Adrenal gland (tissue), 5 donors: ENCODE measurements around the gene SLC5A4.
"Not testable (repeated sequence)": the region's sequence is repeated elsewhere in the genome, so short reads cannot be mapped to it uniquely, and the experiment has no call there.

Experiments
- CTCF ChIP-seq, 6 experiments: fragments of 450-650 bp in 4 of 6; fragments of 200-600 bp in 2 of 6; sonication (generic) in 1 of 6; IDR thresholded peaks; 1 replicate in 5 of 6; 2 replicates in 1 of 6; pipeline versions ENCODE4 v1.5.1 to v1.8.0; 2016 to 2021; ENCODE audit warnings: antibody characterized with exemption in 6 of 6, mild to moderate bottlenecking in 2 of 6, moderate library complexity in 1 of 6
- POLR2A ChIP-seq, 2 donors: fragments of 450-650 bp; IDR thresholded peaks; one replicate each; pipeline ENCODE4 v1.6.1; 2017; ENCODE audit warnings: antibody characterized with exemption in 2 of 2, mild to moderate bottlenecking in 2 of 2, moderate library complexity in 1 of 2
- donor health status: DM: no; HTN: no; CAD: no.

DNA sequence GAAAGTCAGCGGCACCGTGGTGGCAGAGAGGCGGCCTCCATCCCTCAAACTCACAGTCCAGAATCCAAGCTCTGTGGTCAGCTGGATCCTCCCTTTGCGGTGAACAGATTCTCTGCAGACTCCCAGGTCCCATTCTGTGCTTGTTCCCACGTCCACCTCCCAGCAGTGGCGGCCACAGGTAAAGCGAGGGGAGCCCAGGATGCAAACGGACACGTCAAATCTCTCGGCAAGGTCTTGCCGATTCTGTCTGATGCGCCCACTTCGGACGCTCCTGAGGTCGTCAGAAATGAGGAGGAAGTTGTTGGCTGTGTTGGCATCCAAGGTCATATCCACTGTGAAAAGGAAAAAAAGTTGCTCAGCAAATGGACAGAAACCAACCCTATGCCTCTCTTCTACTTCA is 64.1 kb downstream of the SLC5A4 start:
- TF ChIP-seq CTCF, POLR2A (IDR thresholded peaks at IDR 0.05): not testable (repeated sequence)
